Measurements from ENCODE around the gene TMX2. TPM values are rescaled to one million over a fixed set of nuclear protein-coding genes. Genes with fewer than 3 reads are reported as not detected.

Gene TMX2
- total RNA-seq, 1 experiment from 2014 or later: 151 TPM

GRCh38 chr11:57674251-57674650, 38.1 kb upstream of the TMX2 start:
- peaks cover 30% of the 10 kb centered on the region for H3K36me3 ChIP-seq (ENCODE audit: control insufficient read depth, insufficient read depth, low read length)
- no peak overlapping the region for H3K4me3 ChIP-seq (ENCODE audit: low read depth in 2 of 2, low read length in 2 of 2)
- POLR2A ChIA-PET: interaction anchor here (0.6 kb wide), 1 partner anchor 857 kb away, joined by 8 read pairs; no protein-coding TSS in a partner anchor
- no peak for ATAC-seq
- in situ Hi-C loops (cut with HindIII; ENCODE audit: low pct_unique_long_range_greater_than_20kb, low sequenced_read_pairs) (no loop called here), intact Hi-C loops (cut with micrococcal nuclease; ENCODE audit: unreplicated experiment) (no loop called here)
- TF ChIP-seq TCF7L2 (IDR thresholded peaks at IDR 0.05; ENCODE audit: low read depth, low read length) (no peak), REST (IDR thresholded peaks at IDR 0.05; ENCODE audit: insufficient read depth in 1 of 2, low read depth in 2 of 2, low read length in 1 of 2) (no peak), POLR2AphosphoS5 (IDR thresholded peaks at IDR 0.05; ENCODE audit: low read depth, low read length) (no peak), CTCF (IDR thresholded peaks at IDR 0.05) (no peak), SIN3A (IDR thresholded peaks at IDR 0.05; ENCODE audit: borderline replicate concordance, insufficient read depth, low read depth, low read length) (no peak)
- no TSS peak for BruUV-seq (replicated peaks)
- no peaks in the 10 kb centered on the region for H3K9me3 ChIP-seq (ENCODE audit: control insufficient read depth, insufficient read depth, low read depth, low read length)
- CTCF ChIA-PET: no interaction called here
- no peak overlapping the region for H3K27ac ChIP-seq (ENCODE audit: low read length)
- H3K27me3 ChIP-seq (ENCODE audit: control insufficient read depth, insufficient read depth, low read length): no peaks in the 10 kb centered on the region
- H3K4me1 ChIP-seq (ENCODE audit: control insufficient read depth, insufficient read depth, low read length): peaks cover 6% of the 10 kb centered on the region; the same call in 1 of the 2 replicates
- no peak for DNase-seq (ENCODE audit: low read depth, low spot score)

- BruUV-seq (replicated peaks): no TSS peak
- TF ChIP-seq POLR2AphosphoS5 (IDR thresholded peaks at IDR 0.05; ENCODE audit: low read depth, low read length) (no peak), REST (IDR thresholded peaks at IDR 0.05; ENCODE audit: insufficient read depth in 1 of 2, low read depth in 2 of 2, low read length in 1 of 2) (no peak), TCF7L2 (IDR thresholded peaks at IDR 0.05; ENCODE audit: low read depth, low read length) (no peak), SIN3A (IDR thresholded peaks at IDR 0.05; ENCODE audit: borderline replicate concordance, insufficient read depth, low read depth, low read length) (no peak), CTCF (IDR thresholded peaks at IDR 0.05) (no peak)
- Histone ChIP-seq H3K4me1 (ENCODE audit: control insufficient read depth, insufficient read depth, low read length) (no peaks in the 10 kb centered on the region), H3K4me3 (ENCODE audit: low read depth in 2 of 2, low read length in 2 of 2) (no peak overlapping the region), H3K9me3 (ENCODE audit: control insufficient read depth, insufficient read depth, low read depth, low read length) (no peaks in the 10 kb centered on the region), H3K27ac (ENCODE audit: low read length) (no peak overlapping the region), H3K27me3 (ENCODE audit: control insufficient read depth, insufficient read depth, low read length) (no peaks in the 10 kb centered on the region), H3K36me3 (ENCODE audit: control insufficient read depth, insufficient read depth, low read length) (peaks cover 30% of the 10 kb centered on the region)
- ATAC-seq (no peak), DNase-seq (ENCODE audit: low read depth, low spot score) (no peak)
- CTCF ChIA-PET: no interaction called here
- intact Hi-C loops (cut with micrococcal nuclease; ENCODE audit: unreplicated experiment): no loop called here
- in situ Hi-C loops (cut with HindIII; ENCODE audit: low pct_unique_long_range_greater_than_20kb, low sequenced_read_pairs): no loop called here
- POLR2A ChIA-PET: interaction anchor here (0.7 kb wide), 1 partner anchor 31 kb away, joined by 3 read pairs; no protein-coding TSS in a partner anchor
Measured at GRCh38 chr11:57675176-57675941, 37.0 kb upstream of the TMX2 start.
